Fibroblast of the conjunctiva (primary cell): Measurements from ENCODE around the gene GGA1.
"Not testable (repeated sequence)": the region's sequence is repeated elsewhere in the genome, so short reads cannot be mapped to it uniquely, and the experiment has no call there.

Experiments used
- DNase-seq: peaks from one replicate; pipeline ENCODE4 v3.0.0-alpha.2; 2010; ENCODE audit warnings: low read depth

GGA1 gene

DNA sequence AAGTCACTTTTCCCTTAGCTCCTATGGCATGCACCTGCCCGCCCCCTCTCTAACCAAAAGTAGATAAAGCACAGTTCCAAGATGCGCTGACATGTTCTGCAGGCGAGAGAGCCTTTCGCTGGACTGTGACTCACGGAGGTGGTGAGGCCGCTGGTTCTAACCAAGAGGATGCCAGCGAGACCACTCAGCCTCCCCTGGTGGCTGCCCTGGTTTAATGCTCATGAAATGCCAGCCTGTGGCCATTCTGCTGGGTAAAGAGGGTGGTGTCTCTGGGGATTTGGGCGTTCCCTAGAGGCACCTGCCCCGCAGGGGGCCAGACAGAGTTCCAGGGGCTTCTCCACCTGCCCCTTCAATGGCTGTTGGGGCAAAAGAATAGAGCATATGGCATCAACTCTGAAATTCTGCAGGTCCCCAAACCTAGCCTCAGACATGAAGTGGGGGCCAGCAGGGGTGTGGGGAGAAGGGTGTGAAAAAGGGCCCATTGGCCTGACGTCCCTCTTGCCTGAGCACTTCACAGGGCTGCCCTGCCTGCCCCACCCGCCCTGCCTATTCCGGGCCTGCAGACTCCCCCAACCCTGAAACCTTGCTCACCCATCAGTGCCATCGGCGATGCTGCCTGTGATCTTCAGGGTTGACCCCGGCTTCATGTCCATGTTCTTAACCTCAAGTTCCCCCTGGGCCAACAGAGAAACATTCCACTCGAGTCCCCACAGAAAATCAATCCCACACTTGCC lies 37.2 kb upstream of the GGA1 start:
- DNase-seq, result no peak

DNA sequence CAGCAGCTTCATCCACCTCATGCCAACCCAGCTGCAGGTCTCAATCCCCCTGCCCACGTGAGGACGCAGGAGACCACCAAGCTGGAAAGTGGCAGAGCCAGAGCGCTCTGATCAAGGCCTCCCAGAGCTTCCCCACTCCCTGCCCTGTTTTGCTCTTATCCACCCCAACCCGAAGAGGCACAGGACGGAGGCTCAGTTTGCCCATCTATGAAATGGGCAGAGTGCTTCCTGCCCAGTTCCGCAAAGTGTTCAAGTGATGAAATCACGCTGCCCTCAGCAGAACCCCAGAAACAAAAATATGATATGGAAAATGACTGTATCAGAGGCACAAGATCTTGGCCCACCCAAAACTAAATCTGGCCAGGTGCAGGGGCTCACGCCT lies 36.7 kb upstream of the GGA1 start:
- DNase-seq, result no peak

GRCh38 chr22:37575490-37576003 lies 33.1 kb upstream of the GGA1 start:
- no peak for DNase-seq

GRCh38 chr22:37578002-37578401 lies 30.6 kb upstream of the GGA1 start:
- DNase-seq, result no peak

DNA sequence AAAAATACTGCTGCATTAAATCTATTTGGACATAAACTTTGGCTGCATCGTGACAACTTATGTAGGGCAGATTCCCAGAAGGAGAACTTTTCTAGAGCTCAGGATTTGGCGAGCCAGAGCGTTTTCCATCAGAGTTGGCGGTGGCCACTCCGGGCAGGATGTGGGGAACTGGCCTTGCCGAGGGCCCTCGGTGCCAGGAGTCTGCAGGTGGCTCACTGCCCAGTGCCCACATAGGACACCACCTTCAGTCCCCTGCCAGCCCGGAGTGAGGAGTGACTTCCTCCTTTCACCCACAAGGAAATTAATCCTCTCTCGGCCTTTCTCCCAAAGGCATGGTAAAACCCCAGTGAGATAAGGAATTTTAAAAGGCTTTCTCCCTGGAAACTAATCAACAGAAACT lies 27.1 kb upstream of the GGA1 start:
- DNase-seq, result no peak

DNA sequence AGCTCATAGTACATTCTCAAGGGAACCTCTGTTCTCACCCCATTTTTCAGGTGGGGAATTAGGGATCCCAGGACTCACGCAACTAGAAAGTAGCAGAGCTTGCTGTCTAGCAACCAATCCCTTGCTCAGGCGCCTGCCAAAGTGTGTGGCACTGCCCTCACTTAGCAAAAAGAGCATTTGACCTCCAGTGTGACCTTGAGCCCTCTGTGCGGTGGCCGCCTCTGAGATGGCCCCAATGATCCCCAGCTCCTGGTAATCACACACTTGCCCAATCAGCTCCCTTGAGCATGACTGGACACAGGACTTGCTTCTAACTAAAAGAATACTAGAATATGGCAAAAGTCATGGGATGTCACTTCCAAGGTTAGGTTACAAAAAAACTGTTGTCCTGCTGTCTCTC lies 26.1 kb upstream of the GGA1 start:
- no peak for DNase-seq

DNA sequence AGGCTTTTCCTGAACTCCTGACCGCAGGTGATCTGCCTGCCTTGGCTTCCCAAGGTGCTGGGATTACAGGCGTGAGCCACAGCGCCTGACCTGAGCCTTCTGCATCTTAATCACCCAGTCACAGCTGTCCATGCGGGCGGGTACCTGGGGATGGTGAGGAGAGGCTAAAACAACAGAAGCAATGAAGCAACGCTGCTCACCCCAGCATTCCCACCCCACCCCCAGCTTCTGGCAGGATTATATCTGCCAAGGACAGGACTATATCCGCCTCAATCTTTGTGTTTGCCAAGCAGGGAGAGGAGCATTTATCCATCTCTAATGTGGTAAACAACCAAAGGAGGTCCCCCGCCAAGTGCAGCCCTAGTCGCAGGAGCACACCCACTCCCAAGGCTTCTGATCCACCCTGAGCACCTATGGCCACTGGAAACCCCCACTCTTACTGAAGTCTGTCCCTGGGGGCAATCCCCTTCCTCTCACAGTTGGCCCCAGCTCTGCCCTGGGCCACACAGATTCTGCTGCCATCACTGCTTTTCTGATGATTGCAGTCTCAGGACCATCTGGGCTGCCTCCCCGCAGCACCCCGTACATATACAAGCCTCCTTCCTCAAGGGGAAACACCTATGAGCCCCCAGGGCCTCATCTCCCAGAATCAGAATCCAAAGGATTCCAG lies 20.0 kb upstream of the GGA1 start:
- DNase-seq, result no peak

- no peak for DNase-seq
Observed at GRCh38 chr22:37589636-37590035, 19.0 kb upstream of the GGA1 start.

- DNase-seq, result not testable (repeated sequence)
Observed at GRCh38 chr22:37591081-37591480, 17.6 kb upstream of the GGA1 start.

DNA sequence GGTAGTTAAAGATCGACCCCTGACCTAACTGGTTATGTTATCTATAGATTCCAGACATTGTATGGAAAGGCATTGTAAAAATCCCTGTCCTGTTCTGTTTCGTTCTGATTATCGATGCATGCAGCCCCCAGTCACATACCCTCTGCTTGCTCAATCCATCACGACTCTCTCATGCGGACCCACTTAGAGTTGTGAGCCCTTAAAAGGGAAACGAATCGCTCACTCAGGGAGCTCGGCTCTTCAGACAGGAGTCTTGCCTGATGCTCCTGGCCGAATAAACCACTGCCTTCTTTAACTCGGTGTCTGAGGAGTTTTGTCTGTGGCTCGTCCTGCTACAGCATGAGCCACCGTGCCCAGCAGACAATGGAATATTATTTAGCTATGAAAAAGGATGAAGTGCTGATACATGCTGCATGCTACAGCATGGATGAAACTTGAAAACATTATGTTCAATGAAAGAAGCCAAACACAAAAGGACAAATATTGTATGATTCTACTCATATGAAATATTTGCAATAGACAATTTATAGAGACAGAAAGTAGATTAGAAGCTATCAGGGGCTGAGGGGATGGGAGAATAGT lies 16.7 kb upstream of the GGA1 start:
- DNase-seq, result no peak

DNA sequence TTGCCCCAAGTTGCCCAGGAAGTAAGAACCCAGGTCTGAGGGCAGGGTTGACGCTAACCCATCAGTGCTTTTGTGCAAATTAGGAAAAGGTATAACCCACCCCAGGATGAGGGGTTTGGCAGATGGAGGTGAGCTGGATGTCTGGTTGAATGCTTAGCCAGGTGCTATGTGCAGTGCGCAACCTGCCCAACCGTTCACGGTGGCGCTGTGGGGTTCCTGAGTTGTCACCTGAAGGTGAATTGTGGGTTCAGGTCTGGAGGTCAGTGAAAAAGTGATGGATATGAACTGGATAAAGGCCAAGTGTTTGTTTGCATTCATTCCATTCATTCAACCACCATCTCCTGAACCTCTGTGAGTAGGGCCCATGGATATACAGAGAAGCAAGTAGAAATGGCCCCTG lies 14.4 kb upstream of the GGA1 start:
- no peak for DNase-seq

- no peak for DNase-seq
Observed at GRCh38 chr22:37599153-37599552, 9.5 kb upstream of the GGA1 start.

GRCh38 chr22:37601203-37601539 lies 7.5 kb upstream of the GGA1 start:
- DNase-seq, result no peak

DNA sequence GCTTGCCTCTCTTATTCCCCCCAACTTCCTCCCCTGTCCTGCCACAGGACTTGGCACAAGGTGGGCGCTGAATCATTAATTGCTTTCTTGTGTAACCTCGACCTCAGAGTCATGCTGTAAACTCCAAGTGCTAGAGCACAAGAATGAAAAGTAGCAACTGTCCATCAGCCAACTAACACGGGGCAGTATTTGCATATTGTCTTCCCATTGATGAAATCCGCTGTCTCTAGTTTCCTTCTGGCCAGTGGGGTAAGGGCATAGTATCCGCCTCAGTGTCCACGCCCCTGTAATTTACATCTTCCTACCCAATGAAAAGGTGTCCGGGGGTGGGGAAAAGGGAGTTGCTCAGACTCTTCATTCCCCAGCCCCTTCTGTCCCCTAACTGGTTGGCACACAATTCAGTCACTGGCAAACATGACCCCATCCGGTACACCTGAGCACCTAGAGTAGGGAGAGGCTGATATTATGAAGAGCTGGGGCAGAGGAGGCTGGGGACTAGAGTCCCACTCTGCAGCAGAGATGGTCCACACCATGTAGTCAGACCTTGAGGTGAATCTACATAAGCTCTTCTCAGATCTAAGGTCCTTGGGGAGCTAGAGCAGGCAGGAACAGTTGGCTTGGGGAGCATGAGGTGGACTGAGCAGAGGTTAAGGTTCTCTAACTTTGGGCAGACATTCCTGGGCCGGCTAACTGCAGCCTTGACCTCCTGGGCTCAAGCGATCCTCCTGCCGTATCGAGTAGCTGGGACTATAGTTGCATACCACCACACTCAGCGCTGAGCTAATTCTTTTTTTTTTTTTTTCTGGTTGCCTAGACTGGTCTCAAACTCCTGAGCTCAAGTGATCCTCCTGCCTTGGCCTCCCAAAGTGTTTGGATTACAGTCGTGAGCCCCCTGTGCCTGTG lies 6.8 kb upstream of the GGA1 start:
- peak; percentile 33 for DNase-seq

GRCh38 chr22:37602546-37603277 lies 5.9 kb upstream of the GGA1 start:
- not testable (repeated sequence) for DNase-seq

DNA sequence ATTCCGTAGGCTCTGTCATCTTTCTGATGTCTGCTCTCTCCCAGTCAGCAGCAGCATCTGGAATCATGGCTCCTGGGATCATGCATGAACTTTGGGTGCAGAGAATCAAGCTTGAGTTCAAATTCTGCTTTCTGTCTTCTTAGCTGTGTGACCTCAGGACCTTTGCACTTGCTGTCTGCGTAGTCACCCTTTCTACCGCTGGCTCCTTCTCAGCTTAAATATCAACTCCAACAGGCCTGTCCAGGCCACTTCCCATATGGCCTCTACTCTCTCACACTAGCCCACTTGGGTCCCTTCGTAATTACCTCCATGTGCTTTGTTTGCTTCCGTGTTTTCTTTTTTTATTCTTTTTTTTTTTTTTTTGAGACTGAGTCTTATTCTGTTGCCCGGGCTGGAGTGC lies 4.6 kb upstream of the GGA1 start:
- no peak for DNase-seq

DNA sequence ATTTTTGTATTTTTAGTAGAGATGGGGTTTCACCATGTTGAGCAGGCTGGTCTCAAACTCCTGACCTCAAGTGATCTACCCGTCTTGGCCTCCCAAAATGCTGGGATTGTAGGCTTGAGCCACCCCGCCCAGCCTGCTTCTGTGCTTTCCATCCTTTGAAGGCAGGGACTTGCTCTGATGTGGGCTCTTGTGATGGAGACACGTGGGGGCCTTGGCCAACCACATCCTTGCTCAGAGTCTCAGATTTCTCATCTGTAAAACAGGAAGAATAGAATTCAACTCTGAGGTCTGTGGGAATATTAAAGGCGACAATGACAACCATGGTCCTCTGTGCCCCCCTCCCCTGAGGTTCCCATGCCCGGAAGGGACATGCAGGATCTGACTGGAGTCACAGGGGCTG lies 3.8 kb upstream of the GGA1 start:
- no peak for DNase-seq

GRCh38 chr22:37607010-37607934 lies 1.4 kb upstream of the GGA1 start:
- peak; percentile 37 for DNase-seq

DNA sequence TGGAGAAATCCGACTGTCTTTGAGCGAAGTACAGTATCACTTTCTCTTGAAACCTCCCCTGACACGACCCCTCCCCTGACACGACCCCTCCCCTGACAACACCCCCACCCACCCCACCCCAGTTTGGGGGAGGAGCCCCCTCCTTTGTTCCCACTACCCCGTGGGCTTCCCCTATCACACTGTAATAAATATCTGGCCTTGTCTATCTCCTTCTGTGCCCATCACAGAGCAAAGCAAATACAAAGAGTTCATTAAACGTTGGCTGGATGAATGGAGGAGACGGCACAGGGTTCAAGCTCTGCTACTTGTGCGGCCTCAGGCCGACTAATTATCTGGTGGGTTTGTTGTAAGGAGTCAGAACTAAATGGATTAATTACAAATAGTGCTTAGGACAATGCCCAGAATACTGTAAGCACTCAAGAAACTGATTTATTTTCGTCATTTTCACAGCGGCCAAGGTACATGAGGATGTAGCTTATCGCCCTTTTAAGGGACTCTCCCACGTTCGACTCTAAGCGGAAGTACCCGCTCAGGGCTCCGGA lies 628 bp upstream of the GGA1 start:
- no peak for DNase-seq
